Measurements from ENCODE around the gene ENO1. TPM values are rescaled to one million over a fixed set of nuclear protein-coding genes. Genes with fewer than 3 reads are reported as not detected.
A peak's percentile ranks its signal among the peaks of the same experiment; 100 is the strongest.
"Not testable (repeated sequence)": the region's sequence is repeated elsewhere in the genome, so short reads cannot be mapped to it uniquely, and the experiment has no call there.

ENO1 gene
- total RNA-seq, 6 donors from 2014 or later = 259 to 1,187 (median 717) TPM

DNA sequence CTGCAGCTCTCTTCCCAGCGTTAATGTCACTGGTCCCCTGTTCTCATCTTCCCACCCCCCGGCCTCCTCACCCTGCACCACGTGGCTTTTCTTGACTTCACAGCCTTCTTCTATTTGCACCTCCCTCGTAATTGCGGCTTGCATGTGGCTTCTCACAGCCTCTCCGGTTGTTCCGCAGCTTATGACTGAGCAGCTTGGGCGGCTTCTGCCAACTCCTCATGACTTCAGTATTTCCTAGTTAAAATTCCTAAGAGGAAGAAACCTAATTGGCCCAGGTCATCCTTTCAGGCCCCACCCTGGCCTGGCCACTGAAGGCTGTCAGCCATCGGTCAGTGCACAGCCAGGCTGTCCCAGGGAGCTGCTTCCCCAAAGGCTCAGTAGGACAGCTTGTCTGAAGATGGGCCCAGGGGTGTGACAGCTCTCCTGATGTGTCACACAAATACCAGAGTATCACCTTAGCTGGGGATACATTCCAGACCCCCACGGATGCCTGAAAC lies 52.5 kb downstream of the ENO1 start:
- WGBS, 2 donors = 78 to 80% methylated on average over 9 to 10 of the region's 10 CpGs
- TF ChIP-seq POLR2AphosphoS5 (IDR thresholded peaks at IDR 0.05) (no peak), POLR2A (IDR thresholded peaks at IDR 0.05) (no peak), CTCF (IDR thresholded peaks at IDR 0.05) (no peak), EP300 (IDR thresholded peaks at IDR 0.05) (no peak)
- Histone ChIP-seq H3K36me3 (no peaks in the 10 kb centered on the region), H3K27ac (no peak overlapping the region), H3K4me1 (peaks cover 19 to 27% (median 21%) of the 10 kb centered on the region in 4 donors), H3K27me3 (no peaks in the 10 kb centered on the region), H3K9me3 (no peaks in the 10 kb centered on the region), H3K4me3 (no peak overlapping the region)
- ATAC-seq (ENCODE audit: low FRiP score in 2 of 2) (peak; percentile 28 to 76), DNase-seq (no peak)

DNA sequence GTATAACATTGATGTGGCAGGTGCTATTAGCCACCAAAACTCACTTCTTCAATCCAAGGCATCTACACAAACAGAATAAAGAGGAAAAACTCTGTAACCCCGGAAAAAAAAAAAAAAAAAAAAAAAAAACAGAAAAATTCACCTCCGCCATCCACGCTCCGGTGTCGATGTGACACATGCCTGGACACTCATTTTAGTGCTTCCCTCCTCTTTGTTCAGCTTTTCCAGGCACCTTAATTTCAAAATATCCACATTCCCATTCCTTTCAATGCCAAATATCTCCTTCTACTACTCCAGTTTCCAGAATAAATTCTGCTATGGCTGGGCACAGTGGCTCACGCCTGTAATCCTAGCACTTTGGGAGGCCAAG lies 55.2 kb downstream of the ENO1 start:
- Histone ChIP-seq H3K36me3 (no peaks in the 10 kb centered on the region), H3K27me3 (no peaks in the 10 kb centered on the region), H3K9me3 (no peaks in the 10 kb centered on the region), H3K27ac (peak overlapping the region in 2 of 4 donors; percentile 43 to 53), H3K4me3 (no peak overlapping the region), H3K4me1 (peaks cover 13 to 38% (median 24%) of the 10 kb centered on the region in 4 donors)
- 66 to 68% methylated on average over 6 of the region's 6 CpGs for WGBS, 2 donors
- DNase-seq = no peak
- no peak for ATAC-seq (ENCODE audit: low FRiP score in 2 of 2)
- TF ChIP-seq POLR2A (IDR thresholded peaks at IDR 0.05) (no peak), POLR2AphosphoS5 (IDR thresholded peaks at IDR 0.05) (no peak), EP300 (IDR thresholded peaks at IDR 0.05) (no peak), CTCF (IDR thresholded peaks at IDR 0.05) (no peak)

- 57 to 63% methylated on average over 10 of the region's 10 CpGs for WGBS, 2 donors
- peak in 1 of 2 donors; percentile 68 for ATAC-seq (ENCODE audit: low FRiP score in 2 of 2)
- Histone ChIP-seq H3K4me1 (peaks cover 13 to 41% (median 26%) of the 10 kb centered on the region in 4 donors), H3K27ac (peak overlapping the region; percentile 13 to 53 (median 30)), H3K4me3 (no peak overlapping the region), H3K36me3 (no peaks in the 10 kb centered on the region), H3K9me3 (no peaks in the 10 kb centered on the region), H3K27me3 (no peaks in the 10 kb centered on the region)
- peak; percentile 34 to 41 for TF ChIP-seq POLR2AphosphoS5 (IDR thresholded peaks at IDR 0.05)
- TF ChIP-seq CTCF (IDR thresholded peaks at IDR 0.05) = no peak
- TF ChIP-seq POLR2A (IDR thresholded peaks at IDR 0.05) = no peak
- TF ChIP-seq EP300 (IDR thresholded peaks at IDR 0.05) = no peak
- DNase-seq = no peak
These were observed 55.9 kb downstream of the ENO1 start for GRCh38 chr1:8822373-8823294.

- no peaks in the 10 kb centered on the region for H3K27me3 ChIP-seq
- 23 to 40% methylated on average over 2 of the region's 2 CpGs for WGBS, 2 donors
- ATAC-seq (ENCODE audit: low FRiP score in 2 of 2) = no peak
- H3K4me1 ChIP-seq = peaks cover 19 to 46% (median 30%) of the 10 kb centered on the region in 4 donors
- H3K27ac ChIP-seq = no peak overlapping the region
- H3K4me3 ChIP-seq = no peak overlapping the region
- TF ChIP-seq CTCF (IDR thresholded peaks at IDR 0.05) (no peak), EP300 (IDR thresholded peaks at IDR 0.05) (no peak), POLR2AphosphoS5 (IDR thresholded peaks at IDR 0.05) (no peak), POLR2A (IDR thresholded peaks at IDR 0.05) (no peak)
- no peaks in the 10 kb centered on the region for H3K36me3 ChIP-seq
- no peaks in the 10 kb centered on the region for H3K9me3 ChIP-seq
- no peak for DNase-seq
These were observed 57.4 kb downstream of the ENO1 start for GRCh38 chr1:8821084-8821483.

- H3K27me3 ChIP-seq; H3K36me3 ChIP-seq; H3K9me3 ChIP-seq; ATAC-seq (ENCODE audit: low FRiP score in 2 of 2): not testable (repeated sequence)
- peak in 1 of 2 donors; percentile 43 for DNase-seq
- H3K4me3 ChIP-seq = peak overlapping the region in 2 of 4 donors; percentile 80 to 84
- WGBS, 2 donors = 80 to 83% methylated on average over 13 of the region's 13 CpGs
- H3K27ac ChIP-seq = peak overlapping the region; percentile 92 to 97 (median 94)
- peaks cover 36 to 69% (median 48%) of the 10 kb centered on the region in 4 donors for H3K4me1 ChIP-seq
These were observed 59.7 kb downstream of the ENO1 start for GRCh38 chr1:8818789-8819188.

All from upper lobe of left lung (tissue), 6 donors.